Measurements from ENCODE around the gene CLDN11.

The CLDN11 gene

GRCh38 chr3:170418422-170419398, at the start of gene CLDN11:
Gene CLDN11 (plus strand): TSS chr3:170418868. CDS start chr3:170419067, 199 bp downstream.
- no peak for TF ChIP-seq CTCF (IDR thresholded peaks at IDR 0.05; ENCODE audit: borderline replicate concordance, insufficient read depth, low read depth, low read length)
- H3K4me3 ChIP-seq (ENCODE audit: low read depth, low read length), result peak within 1 kb of the TSS; percentile 28

DNA sequence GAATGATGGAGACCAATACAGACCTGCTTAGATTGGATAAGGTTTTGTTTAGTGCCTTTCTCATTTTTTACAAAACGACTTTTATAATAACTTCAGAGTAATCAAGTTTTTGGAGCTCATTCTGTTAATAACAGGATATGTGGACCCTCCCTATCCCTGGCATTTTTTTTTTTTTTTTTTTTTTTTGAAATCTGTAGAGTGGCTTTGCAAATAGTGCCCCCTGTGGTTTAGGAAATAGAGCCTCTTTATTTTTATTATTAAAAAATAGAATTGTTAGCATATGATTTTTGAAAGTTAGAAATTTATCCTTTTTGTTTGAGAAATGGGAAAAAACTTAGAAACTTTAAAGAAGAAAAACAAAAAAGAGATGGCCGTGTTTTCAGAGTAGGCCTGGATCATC, 49.7 kb upstream of the CLDN11 start:
- TF ChIP-seq CTCF (IDR thresholded peaks at IDR 0.05; ENCODE audit: borderline replicate concordance, insufficient read depth, low read depth, low read length), result no peak
- no peak overlapping the region for H3K4me3 ChIP-seq (ENCODE audit: low read depth, low read length)

GRCh38 chr3:170372190-170372879, 46.3 kb upstream of the CLDN11 start:
- no peak for TF ChIP-seq CTCF (IDR thresholded peaks at IDR 0.05; ENCODE audit: borderline replicate concordance, insufficient read depth, low read depth, low read length)
- H3K4me3 ChIP-seq (ENCODE audit: low read depth, low read length), result no peak overlapping the region

GRCh38 chr3:170383567-170383966, 35.1 kb upstream of the CLDN11 start:
- no peak for TF ChIP-seq CTCF (IDR thresholded peaks at IDR 0.05; ENCODE audit: borderline replicate concordance, insufficient read depth, low read depth, low read length)
- no peak overlapping the region for H3K4me3 ChIP-seq (ENCODE audit: low read depth, low read length)

DNA sequence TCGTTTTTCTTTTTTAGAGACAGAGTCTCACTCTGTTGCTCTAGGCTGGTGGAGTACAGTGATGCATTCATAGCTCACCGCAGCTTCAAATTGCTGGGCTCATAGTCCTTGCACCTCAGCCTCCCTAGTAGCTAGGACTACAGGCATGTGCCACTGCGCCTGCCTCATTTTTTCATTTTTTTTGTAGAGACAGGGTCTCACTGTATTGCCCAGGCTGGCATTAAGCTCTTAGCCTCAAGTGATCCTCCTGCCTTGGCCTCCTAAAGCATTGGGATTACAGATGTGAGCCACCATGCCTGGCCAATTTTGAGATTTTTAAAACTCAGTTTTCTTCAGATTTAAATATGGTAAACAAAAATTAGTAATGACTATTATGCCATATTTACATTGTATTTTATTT, 32.2 kb upstream of the CLDN11 start:
- no peak for TF ChIP-seq CTCF (IDR thresholded peaks at IDR 0.05; ENCODE audit: borderline replicate concordance, insufficient read depth, low read depth, low read length)

DNA sequence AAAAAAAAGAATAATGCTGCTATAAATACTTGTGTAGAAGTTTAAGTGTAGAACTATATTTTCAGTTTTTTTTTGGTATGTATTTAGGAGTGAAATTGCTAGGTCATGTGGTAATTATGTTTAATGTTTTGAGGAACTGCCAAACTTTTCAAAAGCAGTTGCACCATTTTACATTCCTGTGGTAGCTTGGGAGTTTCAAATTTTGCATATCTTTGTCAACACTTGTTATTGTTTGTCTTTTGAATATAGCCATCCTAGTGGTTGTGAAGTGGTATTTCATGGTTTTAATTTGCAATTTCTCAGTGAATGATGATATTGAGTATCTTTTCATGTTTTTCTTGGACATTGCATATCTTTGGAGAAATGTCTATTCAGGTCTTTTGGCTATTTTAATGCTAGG, 30.7 kb upstream of the CLDN11 start:
- TF ChIP-seq CTCF (IDR thresholded peaks at IDR 0.05; ENCODE audit: borderline replicate concordance, insufficient read depth, low read depth, low read length), result no peak
- no peak overlapping the region for H3K4me3 ChIP-seq (ENCODE audit: low read depth, low read length)

More for the DNA sequence above, 32.2 kb upstream of the CLDN11 start:
- H3K4me3 ChIP-seq (ENCODE audit: low read depth, low read length), result no peak overlapping the region

All from GM12875 (cell line).